Measurements from ENCODE around the gene TMEM237.

TMEM237 gene

GRCh38 chr2:201607568-201607967, 35.7 kb downstream of the TMEM237 start:
- 80% methylated on average over 2 of the region's 2 CpGs for WGBS
- H3K4me1 ChIP-seq (ENCODE audit: insufficient read depth, low read length): no peaks in the 10 kb centered on the region
- H3K27ac ChIP-seq (ENCODE audit: low read depth, low read length): no peak overlapping the region
- H3K9ac ChIP-seq (ENCODE audit: low read depth, low read length): no peak overlapping the region
- no peak overlapping the region for H3K4me3 ChIP-seq (ENCODE audit: low read length)
- H3K9me3 ChIP-seq (ENCODE audit: insufficient read depth, low read depth, low read length): peaks cover 12% of the 10 kb centered on the region
- H3K27me3 ChIP-seq (ENCODE audit: insufficient read depth, low read length): no peaks in the 10 kb centered on the region
- no peaks in the 10 kb centered on the region for H3K36me3 ChIP-seq (ENCODE audit: insufficient read depth, low read length)

DNA sequence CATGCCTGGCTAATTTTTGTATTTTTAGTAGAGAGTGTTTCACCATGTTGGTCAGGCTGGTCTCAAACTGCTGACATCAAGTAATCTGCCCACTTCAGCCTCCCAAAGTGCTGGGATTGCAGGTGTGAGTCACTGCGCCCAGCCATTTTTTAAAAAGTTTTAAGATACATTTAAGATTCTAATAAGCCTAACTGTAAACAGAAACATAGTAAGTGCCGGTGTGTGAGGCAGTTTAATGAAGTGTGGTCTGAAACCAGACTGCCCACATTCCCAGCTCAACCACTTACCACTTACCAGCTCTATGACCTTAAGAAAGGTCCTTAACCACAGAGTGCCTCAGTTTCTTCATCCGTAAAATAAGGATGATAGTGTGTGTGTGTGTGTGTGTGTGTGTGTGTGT, 42.4 kb downstream of the TMEM237 start:
- 100% methylated on average over 1 of the region's 3 CpGs for WGBS
- Histone ChIP-seq H3K9me3 (ENCODE audit: insufficient read depth, low read depth, low read length) (no peaks in the 10 kb centered on the region), H3K4me3 (ENCODE audit: low read length) (no peak overlapping the region), H3K36me3 (ENCODE audit: insufficient read depth, low read length) (no peaks in the 10 kb centered on the region), H3K27me3 (ENCODE audit: insufficient read depth, low read length) (no peaks in the 10 kb centered on the region), H3K27ac (ENCODE audit: low read depth, low read length) (no peak overlapping the region), H3K9ac (ENCODE audit: low read depth, low read length) (no peak overlapping the region), H3K4me1 (ENCODE audit: insufficient read depth, low read length) (no peaks in the 10 kb centered on the region)

DNA sequence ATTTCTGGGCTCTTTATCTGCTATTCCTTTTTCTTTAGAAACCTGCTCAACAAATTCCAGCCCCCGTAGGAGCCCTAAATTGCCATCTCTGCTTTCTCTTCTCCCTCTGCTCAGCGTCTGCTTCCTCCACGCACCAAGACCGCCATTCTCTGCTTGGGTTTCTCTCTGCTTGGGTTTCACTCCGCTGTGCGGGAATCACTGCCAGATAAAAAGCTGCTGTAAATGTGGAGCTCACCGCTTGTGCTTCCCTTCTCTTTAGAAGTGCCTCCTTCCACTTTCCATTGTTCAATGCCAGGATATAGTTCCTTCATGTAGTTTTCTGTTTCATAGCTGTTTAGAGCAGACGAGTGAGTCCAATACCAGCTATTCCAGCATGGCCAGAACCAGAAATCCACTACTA, 45.9 kb downstream of the TMEM237 start:
- Histone ChIP-seq H3K9me3 (ENCODE audit: insufficient read depth, low read depth, low read length) (no peaks in the 10 kb centered on the region), H3K9ac (ENCODE audit: low read depth, low read length) (no peak overlapping the region), H3K36me3 (ENCODE audit: insufficient read depth, low read length) (no peaks in the 10 kb centered on the region), H3K4me3 (ENCODE audit: low read length) (no peak overlapping the region), H3K27ac (ENCODE audit: low read depth, low read length) (no peak overlapping the region), H3K27me3 (ENCODE audit: insufficient read depth, low read length) (no peaks in the 10 kb centered on the region), H3K4me1 (ENCODE audit: insufficient read depth, low read length) (no peaks in the 10 kb centered on the region)
- 76% methylated on average over 8 of the region's 8 CpGs for WGBS

DNA sequence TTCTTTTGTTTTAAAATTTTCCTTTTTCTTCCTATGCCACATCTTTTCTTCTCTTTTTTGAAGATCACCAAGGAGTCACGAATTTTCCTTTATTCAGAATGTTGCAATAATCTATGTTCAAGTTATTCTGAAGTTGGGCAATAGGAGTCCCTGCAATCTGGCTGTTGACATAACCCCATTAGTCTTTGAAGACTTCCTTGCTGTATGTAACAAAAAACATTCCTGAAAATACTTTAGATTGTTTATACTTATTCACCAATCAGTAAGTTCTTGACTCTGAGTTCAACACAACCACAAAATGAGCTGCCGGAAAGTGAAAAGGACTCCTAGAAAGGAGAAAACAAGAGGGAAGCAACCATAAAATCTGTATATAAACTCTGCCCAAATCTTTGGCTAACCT, 62.8 kb downstream of the TMEM237 start:
- Histone ChIP-seq H3K9me3 (ENCODE audit: insufficient read depth, low read depth, low read length) (no peaks in the 10 kb centered on the region), H3K4me1 (ENCODE audit: insufficient read depth, low read length) (no peaks in the 10 kb centered on the region), H3K9ac (ENCODE audit: low read depth, low read length) (no peak overlapping the region), H3K27ac (ENCODE audit: low read depth, low read length) (no peak overlapping the region), H3K36me3 (ENCODE audit: insufficient read depth, low read length) (no peaks in the 10 kb centered on the region), H3K27me3 (ENCODE audit: insufficient read depth, low read length) (no peaks in the 10 kb centered on the region), H3K4me3 (ENCODE audit: low read length) (no peak overlapping the region)
- 100% methylated on average over 1 of the region's 2 CpGs for WGBS

DNA sequence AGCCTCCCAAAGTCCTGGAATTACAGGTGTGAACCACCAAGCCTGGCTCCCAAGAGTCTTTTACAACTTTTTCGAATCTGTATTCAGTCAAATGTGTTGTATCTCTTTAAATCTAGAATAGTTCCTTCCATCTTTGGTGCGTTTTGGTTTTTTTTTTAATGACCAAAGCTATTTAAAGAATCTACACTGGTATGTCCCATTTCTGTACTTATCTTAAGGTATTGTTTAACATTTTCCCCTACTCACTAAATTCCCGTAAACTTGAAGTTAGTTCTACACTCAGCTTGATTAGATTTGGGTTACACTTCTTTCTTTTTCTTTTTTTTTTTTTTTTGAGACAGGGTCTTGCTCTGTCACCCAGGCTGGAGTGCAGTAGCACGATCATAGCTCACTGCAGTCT, 63.8 kb downstream of the TMEM237 start:
- Histone ChIP-seq H3K27me3 (ENCODE audit: insufficient read depth, low read length) (no peaks in the 10 kb centered on the region), H3K36me3 (ENCODE audit: insufficient read depth, low read length) (no peaks in the 10 kb centered on the region), H3K9me3 (ENCODE audit: insufficient read depth, low read depth, low read length) (no peaks in the 10 kb centered on the region), H3K27ac (ENCODE audit: low read depth, low read length) (no peak overlapping the region), H3K4me3 (ENCODE audit: low read length) (no peak overlapping the region), H3K9ac (ENCODE audit: low read depth, low read length) (no peak overlapping the region), H3K4me1 (ENCODE audit: insufficient read depth, low read length) (no peaks in the 10 kb centered on the region)
- WGBS: 88% methylated on average over 3 of the region's 4 CpGs

GRCh38 chr2:201575971-201576370, 67.3 kb downstream of the TMEM237 start:
- whole genome bisulfite sequencing: 80% methylated on average over 2 of the region's 3 CpGs
- no peaks in the 10 kb centered on the region for H3K9me3 ChIP-seq (ENCODE audit: insufficient read depth, low read depth, low read length)

DNA sequence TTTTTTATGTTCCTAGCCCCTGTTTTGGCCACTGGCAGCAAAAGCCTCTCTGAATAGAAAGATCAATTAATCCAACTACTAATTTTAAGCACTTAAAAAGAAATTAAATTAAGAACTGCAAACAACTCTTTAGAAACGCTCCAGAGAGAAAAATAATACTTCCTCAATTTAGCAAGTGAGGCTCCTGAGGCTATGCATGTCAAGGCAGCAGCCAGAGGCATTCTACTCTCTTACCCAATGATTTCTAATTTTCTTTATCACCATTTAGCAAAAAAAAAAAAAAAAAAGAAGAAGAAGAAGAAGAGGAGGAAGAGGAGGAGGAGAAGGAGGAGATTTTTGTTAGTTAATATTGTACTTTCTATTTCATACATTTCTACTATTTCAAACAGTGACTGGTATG, 68.5 kb downstream of the TMEM237 start:
- no peaks in the 10 kb centered on the region for H3K9me3 ChIP-seq (ENCODE audit: insufficient read depth, low read depth, low read length)
- H3K4me1 ChIP-seq (ENCODE audit: insufficient read depth, low read length): no peaks in the 10 kb centered on the region
- H3K27me3 ChIP-seq (ENCODE audit: insufficient read depth, low read length): no peaks in the 10 kb centered on the region
- WGBS: 89% methylated on average over 1 of the region's 1 CpG
- H3K36me3 ChIP-seq (ENCODE audit: insufficient read depth, low read length): no peaks in the 10 kb centered on the region
- H3K4me3 ChIP-seq (ENCODE audit: low read length): no peak overlapping the region
- no peak overlapping the region for H3K27ac ChIP-seq (ENCODE audit: low read depth, low read length)
- H3K9ac ChIP-seq (ENCODE audit: low read depth, low read length): no peak overlapping the region

More at GRCh38 chr2:201575971-201576370, 67.3 kb downstream of the TMEM237 start:
- H3K36me3 ChIP-seq (ENCODE audit: insufficient read depth, low read length): no peaks in the 10 kb centered on the region
- no peaks in the 10 kb centered on the region for H3K27me3 ChIP-seq (ENCODE audit: insufficient read depth, low read length)
- no peaks in the 10 kb centered on the region for H3K4me1 ChIP-seq (ENCODE audit: insufficient read depth, low read length)
- no peak overlapping the region for H3K27ac ChIP-seq (ENCODE audit: low read depth, low read length)
- no peak overlapping the region for H3K9ac ChIP-seq (ENCODE audit: low read depth, low read length)
- H3K4me3 ChIP-seq (ENCODE audit: low read length): no peak overlapping the region

DNA sequence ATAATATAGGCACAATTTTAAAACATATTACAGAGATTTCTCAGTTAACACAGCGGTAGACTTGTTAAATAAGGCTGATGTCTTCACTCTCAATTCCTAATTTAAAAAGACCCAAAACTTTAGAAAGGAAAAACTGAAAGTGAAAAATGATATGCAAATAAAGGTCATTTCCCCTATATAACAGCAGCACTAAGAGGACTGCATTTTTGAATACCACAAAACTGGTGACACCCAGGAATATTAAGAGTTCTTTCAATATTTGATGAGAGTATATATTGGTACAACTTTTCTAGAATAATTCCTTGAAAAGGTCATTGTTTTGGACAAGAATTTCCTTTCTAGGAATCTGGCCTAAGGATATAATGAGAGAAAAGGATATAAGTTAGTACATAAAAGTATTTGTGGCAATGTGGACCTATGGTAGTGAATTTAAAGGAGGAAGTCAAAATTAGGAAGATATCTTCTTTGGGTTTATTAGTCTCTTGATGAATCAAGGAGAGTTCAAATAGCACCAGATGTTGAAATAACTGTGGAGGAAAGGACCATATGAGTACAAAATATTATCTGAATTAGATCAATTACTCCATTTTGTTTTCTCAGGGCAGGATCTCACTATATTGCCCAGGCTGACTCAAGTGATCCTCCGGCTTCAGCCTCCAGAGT, 70.3 kb downstream of the TMEM237 start:
- H3K27me3 ChIP-seq (ENCODE audit: insufficient read depth, low read length): no peaks in the 10 kb centered on the region
- no peak overlapping the region for H3K4me3 ChIP-seq (ENCODE audit: low read length)
- H3K9me3 ChIP-seq (ENCODE audit: insufficient read depth, low read depth, low read length): no peaks in the 10 kb centered on the region
- H3K9ac ChIP-seq (ENCODE audit: low read depth, low read length): no peak overlapping the region
- no peak overlapping the region for H3K27ac ChIP-seq (ENCODE audit: low read depth, low read length)
- 92% methylated on average over 1 of the region's 2 CpGs for WGBS
- no peaks in the 10 kb centered on the region for H3K4me1 ChIP-seq (ENCODE audit: insufficient read depth, low read length)
- H3K36me3 ChIP-seq (ENCODE audit: insufficient read depth, low read length): no peaks in the 10 kb centered on the region

Measured in HUES64 (cell line).